Erythroblast (primary cell): ENCODE data around the gene PTH2.
"Not testable (repeated sequence)": the region's sequence is repeated elsewhere in the genome, so short reads cannot be mapped to it uniquely, and the experiment has no call there.

Experiments used
- DNase-seq, 2 experiments: peaks; one replicate each; lab custom pipeline; 2025; lab: John Stamatoyannopoulos, UW
- GATA1 ChIP-seq: IDR thresholded peaks from 2 replicates; pipeline ENCODE4 v1.6.1; 2011; ENCODE audit warnings: low read depth, mild to moderate bottlenecking, control low read depth, low read length, moderate library complexity
- POLR2A ChIP-seq: IDR thresholded peaks from 2 replicates; pipeline ENCODE4 v1.6.1; 2011; ENCODE audit warnings: mild to moderate bottlenecking, low read length

The PTH2 gene, protein sequence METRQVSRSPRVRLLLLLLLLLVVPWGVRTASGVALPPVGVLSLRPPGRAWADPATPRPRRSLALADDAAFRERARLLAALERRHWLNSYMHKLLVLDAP

DNA sequence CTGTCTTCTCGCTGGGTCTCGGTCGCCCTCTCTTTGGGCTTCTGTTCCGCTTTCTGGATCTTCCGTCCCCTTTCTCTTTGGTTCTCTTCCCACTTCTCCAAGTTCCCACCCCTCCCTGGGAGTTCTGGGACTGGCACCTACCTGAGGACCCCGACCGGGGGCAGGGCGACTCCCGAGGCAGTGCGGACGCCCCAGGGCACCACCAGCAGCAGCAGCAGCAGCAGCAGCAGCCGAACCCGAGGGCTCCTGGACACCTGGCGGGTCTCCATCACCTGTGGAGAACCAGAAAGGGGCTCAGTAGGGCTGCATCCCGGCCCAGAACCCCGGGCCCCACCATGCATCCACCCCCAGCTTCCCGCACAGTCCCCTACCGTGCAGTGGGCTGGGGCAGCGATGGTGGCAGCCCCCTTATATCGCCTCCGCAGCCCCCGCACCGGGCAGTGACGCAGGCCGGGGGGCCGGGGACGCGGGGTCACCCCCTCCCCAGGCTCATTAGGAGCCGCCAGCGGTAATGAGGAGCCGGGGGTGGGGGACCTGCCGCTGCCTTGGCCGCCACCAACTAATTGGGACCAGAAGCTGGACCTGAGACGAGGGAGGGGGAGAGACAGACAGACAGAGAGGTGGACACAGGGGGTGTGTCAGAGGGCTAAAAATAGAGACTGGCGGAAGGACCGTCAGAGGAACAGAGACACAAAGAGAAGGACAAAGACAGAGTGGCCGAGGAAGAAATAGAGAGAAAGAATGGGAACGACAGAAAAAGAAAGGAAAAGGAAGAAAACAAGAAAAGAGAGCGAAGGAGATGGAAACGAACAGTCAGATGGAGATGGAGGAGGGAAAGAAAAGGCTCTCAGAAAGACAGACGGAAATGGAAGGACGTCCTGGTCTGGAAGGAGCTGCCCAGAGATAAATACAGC is at the start of gene PTH2:
TSS of gene PTH2 (minus strand) at position 371 of the 914 bp plus-strand sequence. CDS start at position 269, 102 bp downstream.
- TF ChIP-seq POLR2A (no peak), GATA1 (no peak)
- DNase-seq: no peak

DNA sequence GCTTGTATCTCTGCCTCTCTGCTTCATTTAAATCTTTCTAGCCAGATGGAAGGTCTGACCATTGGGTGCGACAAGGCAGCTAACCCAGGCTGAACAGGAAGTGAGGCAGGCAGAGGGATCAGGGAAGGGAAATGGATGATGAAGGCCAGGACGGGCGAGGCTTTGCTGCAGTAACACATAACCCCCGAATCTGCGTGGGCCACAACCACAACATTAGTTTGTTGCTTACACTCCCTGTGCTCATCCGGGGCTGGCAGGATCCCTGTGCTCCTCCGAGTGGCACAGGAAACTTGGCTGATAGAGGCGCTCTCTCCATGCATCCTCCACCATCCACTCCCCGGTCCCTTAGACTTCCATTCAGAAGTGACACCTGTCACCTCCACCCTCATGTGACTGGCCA is 49.7 kb upstream of the PTH2 start:
- TF ChIP-seq GATA1 (no peak), POLR2A (no peak)
- DNase-seq: no peak

DNA sequence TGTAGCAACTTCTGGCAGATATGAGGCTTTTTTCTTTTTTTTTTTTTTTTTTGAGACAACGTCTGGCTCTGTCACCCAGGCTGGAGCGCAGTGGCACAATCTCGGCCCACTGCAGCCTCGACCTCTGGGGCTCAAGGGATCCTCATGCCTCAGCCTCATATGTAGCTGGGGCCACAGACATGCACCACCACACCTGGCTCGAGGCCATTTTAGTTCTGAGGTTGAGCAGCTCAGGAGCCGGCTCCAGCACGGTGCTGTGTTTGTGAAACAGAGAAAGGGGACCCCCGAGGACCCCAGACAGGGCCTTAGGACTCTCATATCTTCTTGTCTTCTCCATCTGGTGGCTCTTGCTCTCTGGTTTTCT is 47.4 kb upstream of the PTH2 start:
- DNase-seq: no peak
- TF ChIP-seq GATA1 (no peak), POLR2A (no peak)

DNA sequence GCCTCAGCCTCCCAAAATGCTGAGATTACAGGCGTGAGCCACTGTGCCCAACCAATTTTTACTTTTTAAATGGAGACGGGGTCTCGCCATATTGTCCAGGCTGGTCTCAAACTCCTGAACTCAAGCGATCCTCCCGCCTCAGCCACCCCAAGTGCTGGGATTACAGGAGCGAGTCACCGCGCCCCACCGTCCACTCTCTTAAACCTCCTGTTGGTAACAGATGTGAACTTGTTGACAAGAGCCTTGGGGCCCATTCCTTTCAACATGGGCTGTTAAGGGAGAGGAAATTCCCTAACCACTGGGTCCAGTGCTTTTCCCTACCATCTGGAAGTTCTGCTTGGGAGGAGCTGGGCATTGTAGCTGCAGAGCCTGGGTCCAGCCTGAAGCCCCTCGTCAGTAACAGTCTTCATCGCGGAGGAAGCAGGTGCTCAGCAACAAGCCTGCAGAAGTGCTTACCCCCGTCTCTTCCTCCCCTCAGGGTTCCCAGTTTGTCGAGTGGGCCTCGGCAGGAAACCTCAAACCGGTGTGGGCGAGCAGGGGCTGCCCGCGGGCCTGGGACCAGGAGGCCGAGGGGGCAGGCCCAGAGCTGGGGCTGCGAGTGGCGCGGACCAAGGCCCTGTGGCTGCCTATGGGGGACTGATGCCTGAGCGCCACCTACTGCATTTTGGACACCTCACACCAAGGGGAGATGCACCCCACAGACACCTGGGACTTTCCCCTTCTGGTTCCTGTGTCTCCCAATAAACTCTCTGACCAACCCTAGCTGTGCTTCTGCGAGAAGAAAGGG is 46.8 kb upstream of the PTH2 start:
- no peak for DNase-seq
- no peak for TF ChIP-seq GATA1
- no peak for TF ChIP-seq POLR2A

DNA sequence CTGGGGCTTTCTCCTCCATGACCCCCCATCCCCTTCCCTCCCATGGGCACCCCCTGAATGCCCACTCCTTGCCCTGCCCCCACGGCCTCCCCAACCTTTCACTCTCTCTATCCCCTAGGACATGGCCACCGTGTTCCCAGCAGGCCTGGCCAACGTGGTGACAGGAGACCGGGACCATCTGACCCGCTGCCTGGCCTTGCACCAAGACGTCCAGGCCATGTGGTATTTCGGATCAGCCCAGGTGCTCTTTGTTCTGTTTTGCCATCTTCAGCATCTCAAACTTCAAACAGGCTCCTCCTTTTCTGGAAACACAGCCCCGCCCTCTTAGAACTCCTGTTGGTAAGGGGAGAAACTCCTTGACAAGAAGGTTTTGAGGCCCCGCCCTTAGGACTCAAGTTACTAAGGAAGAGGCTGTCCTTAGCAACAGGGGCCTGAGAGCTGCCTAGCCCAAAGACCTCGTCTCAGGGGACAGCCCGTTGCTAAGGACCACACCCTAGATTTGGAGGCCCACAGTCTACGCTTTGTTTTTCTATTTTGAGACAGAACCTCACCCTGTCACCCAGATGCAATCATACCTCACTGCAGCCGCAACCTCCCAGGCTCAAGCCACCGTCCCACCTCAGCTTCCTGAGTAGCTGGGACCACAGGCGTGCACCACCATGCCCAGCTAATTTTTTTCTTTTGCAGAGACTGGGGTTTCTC is 45.7 kb upstream of the PTH2 start:
- DNase-seq: peak; percentile 86 to 89

DNA sequence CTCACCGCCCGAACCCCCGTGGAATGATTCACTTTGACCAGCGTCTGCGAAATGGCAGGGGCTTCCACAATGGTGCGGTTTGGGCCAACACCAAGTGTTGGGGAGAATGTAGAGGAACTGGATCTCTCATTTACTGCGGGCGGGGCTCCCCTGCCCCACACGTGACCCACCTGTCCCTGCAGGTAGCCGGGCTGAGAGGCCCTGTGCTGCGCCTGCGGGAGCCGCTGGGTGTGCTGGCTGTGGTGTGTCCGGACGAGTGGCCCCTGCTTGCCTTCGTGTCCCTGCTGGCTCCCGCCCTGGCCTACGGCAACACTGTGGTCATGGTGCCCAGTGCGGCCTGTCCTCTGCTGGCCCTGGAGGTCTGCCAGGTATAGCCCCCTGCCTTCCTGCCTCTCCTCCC is 45.0 kb upstream of the PTH2 start:
- no peak for TF ChIP-seq GATA1
- TF ChIP-seq POLR2A: no peak
- DNase-seq: no peak

More for the DNA sequence above, 45.7 kb upstream of the PTH2 start:
- no peak for TF ChIP-seq GATA1
- no peak for TF ChIP-seq POLR2A

DNA sequence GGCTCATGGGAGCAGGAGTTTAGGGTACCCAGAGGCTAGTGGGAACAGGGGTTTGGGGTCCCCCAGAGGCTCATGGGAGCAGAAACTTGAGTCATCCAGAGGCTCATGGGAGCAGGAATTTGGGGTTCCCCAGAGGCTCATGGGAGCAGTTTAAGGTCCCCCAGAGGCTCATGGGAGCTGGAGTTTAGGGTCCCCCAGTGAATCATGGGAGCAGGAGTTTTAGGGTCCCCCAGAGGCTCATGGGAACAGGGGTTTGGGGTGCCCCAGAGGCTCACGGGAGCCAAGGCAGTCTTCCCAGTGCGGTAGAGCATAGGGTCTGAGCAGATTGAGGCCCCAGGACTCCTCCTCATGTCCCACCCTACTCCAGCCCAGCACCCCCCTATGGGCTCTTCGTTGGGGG is 42.1 kb upstream of the PTH2 start:
- no peak for DNase-seq

DNA sequence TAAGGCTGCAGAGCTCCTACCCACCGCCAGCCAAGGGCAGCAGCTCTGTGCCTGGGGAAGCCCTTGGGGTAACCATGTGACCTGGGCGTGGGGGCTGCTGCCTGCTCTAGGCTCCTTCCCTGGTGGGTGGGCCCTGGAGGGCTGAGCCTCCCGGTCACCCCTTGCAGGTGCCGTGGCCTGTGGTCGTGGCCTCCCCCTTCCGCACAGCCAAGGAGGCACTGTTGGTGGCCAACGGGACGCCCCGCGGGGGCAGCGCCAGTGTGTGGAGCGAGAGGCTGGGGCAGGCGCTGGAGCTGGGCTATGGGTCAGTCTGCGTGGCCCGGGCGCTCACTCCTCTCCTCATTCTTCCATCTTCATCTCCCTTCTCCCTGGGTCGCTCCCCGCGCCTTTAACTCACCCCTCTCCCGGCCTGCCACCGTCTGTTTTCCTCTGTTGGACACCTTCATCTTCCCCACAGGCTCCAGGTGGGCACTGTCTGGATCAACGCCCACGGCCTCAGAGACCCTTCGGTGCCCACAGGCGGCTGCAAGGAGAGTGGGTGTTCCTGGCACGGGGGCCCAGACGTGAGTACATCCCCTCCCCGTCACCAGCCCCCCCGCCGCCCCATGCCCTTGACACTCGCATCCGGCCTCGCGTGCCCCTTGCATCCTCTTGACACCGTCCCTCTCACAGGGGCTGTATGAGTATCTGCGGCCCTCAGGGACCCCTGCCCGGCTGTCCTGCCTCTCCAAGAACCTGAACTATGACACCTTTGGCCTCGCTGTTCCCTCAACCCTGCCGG is 40.9 kb upstream of the PTH2 start:
- TF ChIP-seq GATA1: no peak
- TF ChIP-seq POLR2A: no peak
- DNase-seq: no peak

More for the DNA sequence above, 42.1 kb upstream of the PTH2 start:
- TF ChIP-seq GATA1: no peak
- no peak for TF ChIP-seq POLR2A

DNA sequence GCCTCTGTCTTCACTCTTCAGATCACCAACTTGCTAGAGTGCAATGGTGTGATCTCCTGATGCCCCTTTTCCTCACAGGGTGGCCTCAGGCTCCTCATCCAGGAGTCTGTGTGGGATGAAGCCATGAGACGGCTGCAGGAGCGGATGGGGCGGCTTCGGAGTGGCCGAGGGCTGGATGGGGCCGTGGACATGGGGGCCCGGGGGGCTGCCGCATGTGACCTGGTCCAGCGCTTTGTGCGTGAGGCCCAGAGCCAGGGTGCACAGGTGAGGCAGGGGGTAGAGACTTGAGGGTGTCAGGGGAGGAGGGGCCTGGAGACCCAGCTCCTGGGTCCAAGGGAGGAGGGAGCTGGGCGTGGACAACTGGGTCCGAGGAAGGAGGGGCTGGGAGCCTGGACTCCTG is 39.3 kb upstream of the PTH2 start:
- no peak for TF ChIP-seq POLR2A
- TF ChIP-seq GATA1: no peak
- DNase-seq: no peak

DNA sequence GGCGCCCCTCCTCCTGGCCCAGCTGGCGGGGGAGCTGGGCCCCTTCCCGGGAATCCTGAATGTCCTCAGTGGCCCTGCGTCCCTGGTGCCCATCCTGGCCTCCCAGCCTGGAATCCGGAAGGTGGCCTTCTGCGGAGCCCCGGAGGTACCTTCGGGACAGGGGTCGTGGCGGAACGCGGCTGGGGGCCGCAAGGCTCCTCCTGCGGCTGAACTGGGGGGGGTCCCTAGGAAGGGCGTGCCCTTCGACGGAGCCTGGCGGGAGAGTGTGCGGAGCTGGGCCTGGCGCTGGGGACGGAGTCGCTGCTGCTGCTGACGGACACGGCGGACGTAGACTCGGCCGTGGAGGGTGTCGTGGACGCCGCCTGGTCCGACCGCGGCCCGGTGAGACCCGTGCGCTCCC is 38.4 kb upstream of the PTH2 start:
- DNase-seq: no peak
- TF ChIP-seq POLR2A (no peak), GATA1 (no peak)

DNA sequence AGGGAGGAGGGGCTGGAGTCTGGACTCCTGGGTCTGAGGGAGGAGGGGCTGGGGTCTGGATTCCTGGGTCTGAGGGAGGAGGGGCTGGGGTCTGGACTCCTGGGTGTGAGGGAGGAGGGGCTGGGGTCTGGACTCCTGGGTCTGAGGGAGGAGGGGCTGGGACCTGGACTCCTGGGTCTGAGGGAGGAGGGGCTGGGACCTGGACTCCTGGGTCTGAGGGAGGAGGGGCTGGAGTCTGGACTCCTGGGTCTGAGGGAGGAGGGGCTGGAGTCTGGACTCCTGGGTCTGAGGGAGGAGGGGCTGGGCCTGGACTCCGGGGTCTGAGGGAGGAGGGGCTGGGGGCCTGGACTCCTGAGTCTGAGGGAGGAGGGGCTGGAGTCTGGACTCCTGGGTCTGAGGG is 37.9 kb upstream of the PTH2 start:
- not testable (repeated sequence) for DNase-seq

DNA sequence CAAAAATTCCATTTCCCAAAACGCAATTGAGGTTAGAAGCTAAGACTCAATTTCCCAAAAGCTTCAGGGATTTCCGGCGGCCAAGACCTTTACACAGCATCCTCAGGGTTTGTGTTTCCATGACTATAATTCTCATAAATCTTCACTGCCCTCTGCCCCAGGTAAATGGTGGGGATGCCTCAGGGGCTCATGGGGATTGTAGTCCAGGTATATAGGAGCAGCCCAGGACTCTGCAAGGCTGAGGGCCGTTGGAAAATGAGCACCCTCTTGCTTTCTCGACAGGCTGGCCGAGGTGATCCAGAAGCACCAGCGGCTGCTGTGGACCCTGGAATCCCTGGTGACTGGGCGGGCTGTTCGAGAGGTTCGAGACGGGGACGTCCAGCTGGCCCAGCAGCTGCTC is 36.1 kb upstream of the PTH2 start:
- no peak for TF ChIP-seq GATA1
- TF ChIP-seq POLR2A: no peak
- no peak for DNase-seq

DNA sequence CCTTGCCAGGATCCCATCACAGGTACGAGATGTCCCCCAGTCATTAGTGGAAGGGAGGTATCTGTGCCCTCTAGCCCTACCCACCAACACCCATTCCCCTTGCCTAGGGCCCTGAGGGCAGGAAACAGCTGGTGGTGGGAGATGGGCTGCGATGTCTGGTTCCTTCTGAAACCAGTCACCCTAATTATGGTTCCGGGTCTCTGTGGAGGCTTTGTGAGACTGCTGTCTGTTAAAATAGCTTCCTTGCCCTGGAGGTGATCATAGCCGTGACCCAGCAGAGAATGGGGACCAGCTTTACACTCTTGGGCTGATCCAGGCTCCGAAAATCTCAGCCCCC is 35.3 kb upstream of the PTH2 start:
- DNase-seq: no peak
- TF ChIP-seq POLR2A: no peak
- TF ChIP-seq GATA1: no peak
